Muscle layer of colon (tissue), 2 donors: ENCODE measurements around the gene PRKAR1B.

ENCODE experiments used
- H3K27ac ChIP-seq: one replicate; pipeline ENCODE4 v1.7.0; 2013; ENCODE audit warnings: low read depth, mild to moderate bottlenecking, low read length, moderate library complexity
- H3K27me3 ChIP-seq, 2 donors: one replicate each; pipeline ENCODE4 v1.7.0; 2013; ENCODE audit warnings: low read length in 2 of 2, mild to moderate bottlenecking in 2 of 2; ENCODE audit not compliant: insufficient read depth in 2 of 2, control insufficient read depth in 1 of 2
- H3K36me3 ChIP-seq: one replicate; pipeline ENCODE4 v1.7.0; 2013; ENCODE audit warnings: mild to moderate bottlenecking, low read length; ENCODE audit not compliant: insufficient read depth
- H3K4me1 ChIP-seq: one replicate; pipeline ENCODE4 v1.7.0; 2013; ENCODE audit warnings: mild to moderate bottlenecking, low read length; ENCODE audit not compliant: insufficient read depth
- H3K4me3 ChIP-seq, 2 donors: one replicate each; pipeline ENCODE4 v1.7.0; 2013; ENCODE audit warnings: low read length in 2 of 2, low read depth in 1 of 2, mild to moderate bottlenecking in 1 of 2, moderate library complexity in 1 of 2
- H3K9ac ChIP-seq: one replicate; pipeline ENCODE4 v1.7.0; 2013; ENCODE audit warnings: low read length
- H3K9me3 ChIP-seq: one replicate; pipeline ENCODE4 v1.7.0; 2013; ENCODE audit warnings: mild to moderate bottlenecking, low read length
- donor health status: abdominal sarcoma.
- donor health status: Adenocarcinoma of cecum.

The PRKAR1B gene

GRCh38 chr7:738723-739454 lies 11.8 kb upstream of the PRKAR1B start:
- Histone ChIP-seq H3K9ac (no peak overlapping the region), H3K4me1 (no peaks in the 10 kb centered on the region), H3K27me3 (no peaks in the 10 kb centered on the region), H3K27ac (no peak overlapping the region), H3K36me3 (peaks cover 11% of the 10 kb centered on the region), H3K4me3 (no peak overlapping the region), H3K9me3 (no peaks in the 10 kb centered on the region)

- H3K9ac ChIP-seq: no peak overlapping the region
Observed at GRCh38 chr7:738241-738640, 11.2 kb upstream of the PRKAR1B start.

GRCh38 chr7:734808-735207 lies 7.7 kb upstream of the PRKAR1B start:
- Histone ChIP-seq H3K27ac (no peak overlapping the region), H3K36me3 (peaks cover 6% of the 10 kb centered on the region), H3K4me3 (no peak overlapping the region), H3K27me3 (no peaks in the 10 kb centered on the region), H3K4me1 (peaks cover 4% of the 10 kb centered on the region), H3K9me3 (no peaks in the 10 kb centered on the region), H3K9ac (no peak overlapping the region)

More at GRCh38 chr7:738241-738640, 11.2 kb upstream of the PRKAR1B start:
- Histone ChIP-seq H3K36me3 (peaks cover 11% of the 10 kb centered on the region), H3K4me3 (no peak overlapping the region), H3K27ac (no peak overlapping the region), H3K4me1 (no peaks in the 10 kb centered on the region), H3K27me3 (no peaks in the 10 kb centered on the region), H3K9me3 (no peaks in the 10 kb centered on the region)

GRCh38 chr7:734214-734613 lies 7.1 kb upstream of the PRKAR1B start:
- H3K36me3 ChIP-seq: peaks cover 9% of the 10 kb centered on the region
- H3K4me3 ChIP-seq: no peak overlapping the region
- no peaks in the 10 kb centered on the region for H3K9me3 ChIP-seq
- peaks cover 4% of the 10 kb centered on the region for H3K4me1 ChIP-seq
- H3K27ac ChIP-seq: no peak overlapping the region
- no peaks in the 10 kb centered on the region for H3K27me3 ChIP-seq
- H3K9ac ChIP-seq: no peak overlapping the region

GRCh38 chr7:732556-732955 lies 5.5 kb upstream of the PRKAR1B start:
- Histone ChIP-seq H3K36me3 (peaks cover 9% of the 10 kb centered on the region), H3K4me1 (peaks cover 13% of the 10 kb centered on the region), H3K27me3 (no peaks in the 10 kb centered on the region), H3K9me3 (no peaks in the 10 kb centered on the region), H3K4me3 (no peak overlapping the region), H3K27ac (no peak overlapping the region), H3K9ac (no peak overlapping the region)

GRCh38 chr7:732094-732541 lies 5.0 kb upstream of the PRKAR1B start:
- Histone ChIP-seq H3K4me1 (peaks cover 13% of the 10 kb centered on the region), H3K4me3 (no peak overlapping the region)

GRCh38 chr7:731440-732085 lies 4.5 kb upstream of the PRKAR1B start:
- H3K9me3 ChIP-seq: no peaks in the 10 kb centered on the region
- H3K4me1 ChIP-seq: peaks cover 13% of the 10 kb centered on the region
- no peak overlapping the region for H3K9ac ChIP-seq
- no peaks in the 10 kb centered on the region for H3K27me3 ChIP-seq
- peaks cover 9% of the 10 kb centered on the region for H3K36me3 ChIP-seq
- no peak overlapping the region for H3K27ac ChIP-seq
- no peak overlapping the region for H3K4me3 ChIP-seq

More at GRCh38 chr7:732094-732541, 5.0 kb upstream of the PRKAR1B start:
- H3K36me3 ChIP-seq: peaks cover 9% of the 10 kb centered on the region
- no peak overlapping the region for H3K9ac ChIP-seq
- H3K27me3 ChIP-seq: no peaks in the 10 kb centered on the region
- no peaks in the 10 kb centered on the region for H3K9me3 ChIP-seq
- H3K27ac ChIP-seq: no peak overlapping the region

GRCh38 chr7:730501-731439 lies 3.7 kb upstream of the PRKAR1B start:
- peaks cover 18% of the 10 kb centered on the region for H3K4me1 ChIP-seq
- H3K27ac ChIP-seq: no peak overlapping the region
- no peaks in the 10 kb centered on the region for H3K9me3 ChIP-seq
- H3K9ac ChIP-seq: no peak overlapping the region
- H3K36me3 ChIP-seq: peaks cover 9% of the 10 kb centered on the region
- H3K4me3 ChIP-seq: no peak overlapping the region
- H3K27me3 ChIP-seq: no peaks in the 10 kb centered on the region

- Histone ChIP-seq H3K9me3 (no peaks in the 10 kb centered on the region), H3K9ac (no peak overlapping the region), H3K27me3 (no peaks in the 10 kb centered on the region), H3K27ac (no peak overlapping the region), H3K36me3 (peaks cover 9% of the 10 kb centered on the region), H3K4me1 (peaks cover 21% of the 10 kb centered on the region), H3K4me3 (no peak overlapping the region)
Observed at GRCh38 chr7:729140-730000, 2.3 kb upstream of the PRKAR1B start.

GRCh38 chr7:728602-729001 lies 1.5 kb upstream of the PRKAR1B start:
- Histone ChIP-seq H3K36me3 (peaks cover 9% of the 10 kb centered on the region), H3K9ac (no peak overlapping the region), H3K4me3 (no peak overlapping the region), H3K4me1 (peaks cover 21% of the 10 kb centered on the region), H3K27ac (no peak overlapping the region), H3K27me3 (no peaks in the 10 kb centered on the region), H3K9me3 (no peaks in the 10 kb centered on the region)
